IPS-20b (cell line): ENCODE results near the gene SOS1.
"Not testable (repeated sequence)": the region's sequence is repeated elsewhere in the genome, so short reads cannot be mapped to it uniquely, and the experiment has no call there.

Experiments
- H3K27ac ChIP-seq: one replicate; pipeline ENCODE4 v1.5.1; 2013; ENCODE audit warnings: low read length
- H3K27me3 ChIP-seq: 2 replicates; pipeline ENCODE4 v1.6.1; 2013; ENCODE audit warnings: mild to moderate bottlenecking, low read length, inconsistent platforms; ENCODE audit not compliant: insufficient read depth
- H3K36me3 ChIP-seq: 2 replicates; pipeline ENCODE4 v1.6.1; 2013; ENCODE audit warnings: low read depth, mild to moderate bottlenecking, inconsistent platforms, low read length, moderate library complexity; ENCODE audit not compliant: insufficient read depth
- H3K4me1 ChIP-seq: 2 replicates; pipeline ENCODE4 v1.6.1; 2013; ENCODE audit warnings: mild to moderate bottlenecking, control low read depth, inconsistent platforms, low read length, moderate library complexity; ENCODE audit not compliant: insufficient read depth
- H3K4me3 ChIP-seq: 2 replicates; pipeline ENCODE4 v1.5.1; 2013; ENCODE audit warnings: mild to moderate bottlenecking, low read length, inconsistent platforms
- H3K9ac ChIP-seq: 2 replicates; pipeline ENCODE4 v1.6.1; 2013; ENCODE audit warnings: low read depth, mild to moderate bottlenecking, inconsistent platforms, low read length, moderate library complexity
- H3K9me3 ChIP-seq: 2 replicates; pipeline ENCODE4 v1.6.1; 2013; ENCODE audit warnings: mild to moderate bottlenecking, low read depth, low read length, inconsistent platforms; ENCODE audit not compliant: insufficient read depth

SOS1 gene

GRCh38 chr2:39150102-39150562 lies 29.3 kb upstream of the SOS1 start:
- H3K9me3 ChIP-seq = no peaks in the 10 kb centered on the region
- no peak overlapping the region for H3K27ac ChIP-seq
- no peaks in the 10 kb centered on the region for H3K4me1 ChIP-seq
- H3K36me3 ChIP-seq = no peaks in the 10 kb centered on the region
- H3K27me3 ChIP-seq = no peaks in the 10 kb centered on the region
- H3K9ac ChIP-seq = no peak overlapping the region
- no peak overlapping the region for H3K4me3 ChIP-seq

GRCh38 chr2:39146630-39147029 lies 25.8 kb upstream of the SOS1 start:
- Histone ChIP-seq H3K27me3 (no peaks in the 10 kb centered on the region), H3K9ac (no peak overlapping the region), H3K36me3 (no peaks in the 10 kb centered on the region)

GRCh38 chr2:39145906-39146421 lies 25.1 kb upstream of the SOS1 start:
- Histone ChIP-seq H3K27me3 (no peaks in the 10 kb centered on the region), H3K9me3 (no peaks in the 10 kb centered on the region), H3K4me1 (peaks cover 7% of the 10 kb centered on the region; the same call in 1 of the 2 replicates), H3K36me3 (no peaks in the 10 kb centered on the region), H3K4me3 (no peak overlapping the region), H3K9ac (no peak overlapping the region), H3K27ac (no peak overlapping the region)

More at GRCh38 chr2:39146630-39147029, 25.8 kb upstream of the SOS1 start:
- no peak overlapping the region for H3K4me3 ChIP-seq
- no peak overlapping the region for H3K27ac ChIP-seq
- no peaks in the 10 kb centered on the region for H3K9me3 ChIP-seq
- peaks cover 3% of the 10 kb centered on the region; the same call in 1 of the 2 replicates for H3K4me1 ChIP-seq

GRCh38 chr2:39144416-39144815 lies 23.6 kb upstream of the SOS1 start:
- Histone ChIP-seq H3K9me3 (no peaks in the 10 kb centered on the region), H3K9ac (no peak overlapping the region), H3K4me1 (peaks cover 7% of the 10 kb centered on the region; the same call in 1 of the 2 replicates), H3K27me3 (no peaks in the 10 kb centered on the region), H3K27ac (no peak overlapping the region), H3K4me3 (no peak overlapping the region), H3K36me3 (no peaks in the 10 kb centered on the region)

DNA sequence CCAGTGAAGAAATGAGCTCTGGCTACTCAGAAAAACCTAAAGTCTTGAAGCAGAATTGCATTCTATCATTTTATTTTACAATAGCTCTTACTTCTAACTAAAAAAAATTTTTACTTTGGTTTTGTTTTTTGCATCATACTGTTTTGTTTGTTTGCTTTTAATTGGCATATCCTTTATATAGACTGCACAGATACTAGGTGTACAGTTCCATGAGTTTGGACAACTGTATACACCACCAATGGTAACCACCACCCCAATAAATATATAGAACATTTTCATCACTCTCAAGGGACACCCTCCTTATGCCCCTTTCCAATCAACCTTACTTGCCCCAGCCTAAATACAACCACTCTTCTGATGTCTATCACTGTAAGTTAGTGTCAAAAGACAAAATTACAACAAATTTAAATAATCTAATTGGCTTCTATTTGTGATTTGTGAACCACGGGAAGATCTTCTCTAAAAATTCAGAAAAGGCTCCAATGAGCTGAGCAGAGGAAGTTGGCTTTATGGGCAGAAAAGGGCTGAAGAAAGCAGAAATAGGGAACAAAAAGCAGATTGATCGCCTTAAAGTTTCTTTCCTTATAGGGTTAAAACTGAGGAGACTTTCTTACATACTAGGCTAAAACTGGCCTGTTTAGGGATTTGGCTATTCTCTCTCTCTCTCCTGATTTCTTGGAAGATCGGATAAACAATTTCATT lies 22.2 kb upstream of the SOS1 start:
- no peaks in the 10 kb centered on the region for H3K27me3 ChIP-seq
- no peak overlapping the region for H3K4me3 ChIP-seq
- peaks cover 7% of the 10 kb centered on the region; the same call in 1 of the 2 replicates for H3K4me1 ChIP-seq
- no peaks in the 10 kb centered on the region for H3K9me3 ChIP-seq
- H3K27ac ChIP-seq = no peak overlapping the region
- no peaks in the 10 kb centered on the region for H3K36me3 ChIP-seq
- H3K9ac ChIP-seq = no peak overlapping the region

DNA sequence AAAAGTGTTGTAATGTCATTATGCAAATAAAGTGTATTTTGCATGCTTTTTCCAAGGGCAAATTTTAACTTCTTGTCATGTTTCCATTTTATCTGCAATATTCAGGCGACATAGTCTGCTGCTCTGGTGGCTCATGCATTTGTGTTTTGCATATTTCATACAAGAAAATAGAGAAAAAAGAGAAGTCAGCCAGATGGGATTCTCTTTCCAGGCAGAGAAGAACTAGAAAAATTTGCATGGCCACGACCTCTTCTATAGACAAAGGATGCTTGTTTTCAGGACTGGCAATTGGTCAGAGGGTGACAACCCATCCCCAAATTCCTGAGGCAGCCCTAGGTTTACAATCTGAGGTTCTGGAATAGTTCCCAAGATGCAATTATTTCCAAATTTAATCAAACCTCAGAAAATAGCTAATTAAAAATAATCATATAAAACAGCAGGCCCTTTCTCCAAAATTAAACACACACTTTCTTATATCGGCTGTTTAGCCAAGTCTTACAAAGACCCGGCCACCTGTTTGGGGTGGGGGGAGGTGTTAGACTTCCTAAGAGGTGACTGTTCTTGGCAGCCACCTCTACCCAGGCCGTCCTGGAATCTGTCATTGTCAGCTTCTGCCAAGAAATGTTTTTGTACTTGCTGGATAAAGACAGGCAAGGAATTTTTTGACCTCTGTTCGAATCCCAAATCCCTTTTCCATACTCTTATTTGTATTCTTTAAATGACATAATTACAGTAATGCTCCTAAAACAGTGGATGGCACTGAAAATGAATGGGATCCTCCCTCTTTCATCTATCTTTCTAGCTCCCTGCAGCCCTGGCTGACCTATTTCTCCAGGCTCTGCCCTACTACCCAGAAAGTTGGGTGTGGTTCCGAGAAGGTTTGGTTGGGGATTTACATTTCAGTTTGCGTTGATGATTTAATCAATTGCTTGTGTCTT lies 20.8 kb upstream of the SOS1 start:
- H3K9me3 ChIP-seq = no peaks in the 10 kb centered on the region
- no peaks in the 10 kb centered on the region for H3K36me3 ChIP-seq
- no peak overlapping the region for H3K4me3 ChIP-seq
- H3K9ac ChIP-seq = no peak overlapping the region
- H3K27me3 ChIP-seq = no peaks in the 10 kb centered on the region
- H3K4me1 ChIP-seq = peaks cover 7% of the 10 kb centered on the region; the same call in 1 of the 2 replicates
- no peak overlapping the region for H3K27ac ChIP-seq

GRCh38 chr2:39140948-39141333 lies 20.1 kb upstream of the SOS1 start:
- not testable (repeated sequence) for H3K4me1 ChIP-seq, H3K27me3 ChIP-seq, H3K36me3 ChIP-seq, H3K9me3 ChIP-seq, H3K9ac ChIP-seq, H3K27ac ChIP-seq, H3K4me3 ChIP-seq

- Histone ChIP-seq H3K27me3 (no peaks in the 10 kb centered on the region), H3K27ac (no peak overlapping the region), H3K36me3 (no peaks in the 10 kb centered on the region), H3K4me1 (peaks cover 7% of the 10 kb centered on the region; the same call in 1 of the 2 replicates), H3K9me3 (no peaks in the 10 kb centered on the region), H3K9ac (no peak overlapping the region), H3K4me3 (no peak overlapping the region)
Measured at GRCh38 chr2:39140322-39140847, 19.5 kb upstream of the SOS1 start.

- Histone ChIP-seq H3K36me3 (no peaks in the 10 kb centered on the region), H3K27me3 (no peaks in the 10 kb centered on the region), H3K9ac (no peak overlapping the region), H3K9me3 (no peaks in the 10 kb centered on the region), H3K4me3 (no peak overlapping the region), H3K4me1 (peaks cover 7% of the 10 kb centered on the region; the same call in 1 of the 2 replicates), H3K27ac (no peak overlapping the region)
Measured at GRCh38 chr2:39139511-39140237, 18.8 kb upstream of the SOS1 start.

DNA sequence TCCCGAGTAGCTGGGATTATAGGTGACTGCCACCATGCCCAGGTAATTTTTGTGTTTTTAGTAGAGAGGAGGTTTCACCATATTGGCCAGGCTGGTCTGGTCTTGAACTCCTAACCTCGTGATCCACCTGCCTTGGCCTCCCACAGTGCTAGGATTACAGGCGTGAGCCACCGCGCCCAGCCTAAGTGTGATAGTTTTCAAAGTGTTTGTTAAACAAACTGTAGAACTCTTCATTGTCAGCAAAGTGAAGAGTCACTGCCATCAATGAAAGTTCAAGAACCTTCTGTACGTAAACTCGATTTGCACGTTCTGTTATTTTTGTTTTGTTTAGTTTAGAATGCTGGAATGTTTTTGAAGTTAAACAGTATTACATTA lies 18.0 kb upstream of the SOS1 start:
- peaks cover 7% of the 10 kb centered on the region; the same call in 1 of the 2 replicates for H3K4me1 ChIP-seq
- H3K9ac ChIP-seq = no peak overlapping the region
- no peak overlapping the region for H3K4me3 ChIP-seq
- H3K27ac ChIP-seq = no peak overlapping the region
- H3K27me3 ChIP-seq = no peaks in the 10 kb centered on the region
- H3K9me3 ChIP-seq = no peaks in the 10 kb centered on the region
- no peaks in the 10 kb centered on the region for H3K36me3 ChIP-seq

DNA sequence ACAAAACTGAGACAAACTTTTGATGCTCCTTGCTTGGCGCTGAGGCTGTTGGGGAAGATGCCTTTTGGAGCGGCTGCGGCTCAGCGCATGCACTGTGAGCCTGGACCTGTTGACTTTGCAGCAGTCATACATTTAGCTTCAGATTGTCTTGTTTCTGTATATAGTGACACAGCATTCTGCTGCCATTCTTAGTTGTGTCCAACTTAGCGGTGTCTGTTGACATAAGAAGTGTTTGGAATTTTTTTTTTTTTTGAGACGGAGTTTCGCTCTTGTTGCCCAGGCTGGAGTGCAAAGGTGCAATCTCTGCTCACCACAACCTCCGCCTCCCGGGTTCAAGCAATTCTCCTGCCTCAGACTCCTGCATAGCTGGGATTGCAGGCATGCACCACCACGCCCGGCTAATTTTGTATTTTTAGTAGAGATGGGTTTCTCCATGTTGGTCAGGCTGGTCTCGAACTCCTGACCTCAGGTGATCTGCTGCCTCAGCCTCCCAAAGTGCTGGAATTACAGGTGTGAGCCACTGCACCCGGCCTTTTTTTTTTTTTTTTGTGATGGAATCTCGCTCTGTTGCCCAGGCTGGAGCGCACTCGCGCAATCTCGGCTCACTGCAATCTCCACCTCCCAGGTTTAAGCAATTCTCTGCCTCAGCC lies 17.5 kb upstream of the SOS1 start:
- not testable (repeated sequence) for H3K4me1 ChIP-seq, H3K36me3 ChIP-seq, H3K9ac ChIP-seq

More for the DNA sequence above, 17.5 kb upstream of the SOS1 start:
- not testable (repeated sequence) for H3K27me3 ChIP-seq, H3K9me3 ChIP-seq, H3K4me3 ChIP-seq, H3K27ac ChIP-seq
